Measurements from ENCODE around the gene TPRN.

The TPRN gene

DNA sequence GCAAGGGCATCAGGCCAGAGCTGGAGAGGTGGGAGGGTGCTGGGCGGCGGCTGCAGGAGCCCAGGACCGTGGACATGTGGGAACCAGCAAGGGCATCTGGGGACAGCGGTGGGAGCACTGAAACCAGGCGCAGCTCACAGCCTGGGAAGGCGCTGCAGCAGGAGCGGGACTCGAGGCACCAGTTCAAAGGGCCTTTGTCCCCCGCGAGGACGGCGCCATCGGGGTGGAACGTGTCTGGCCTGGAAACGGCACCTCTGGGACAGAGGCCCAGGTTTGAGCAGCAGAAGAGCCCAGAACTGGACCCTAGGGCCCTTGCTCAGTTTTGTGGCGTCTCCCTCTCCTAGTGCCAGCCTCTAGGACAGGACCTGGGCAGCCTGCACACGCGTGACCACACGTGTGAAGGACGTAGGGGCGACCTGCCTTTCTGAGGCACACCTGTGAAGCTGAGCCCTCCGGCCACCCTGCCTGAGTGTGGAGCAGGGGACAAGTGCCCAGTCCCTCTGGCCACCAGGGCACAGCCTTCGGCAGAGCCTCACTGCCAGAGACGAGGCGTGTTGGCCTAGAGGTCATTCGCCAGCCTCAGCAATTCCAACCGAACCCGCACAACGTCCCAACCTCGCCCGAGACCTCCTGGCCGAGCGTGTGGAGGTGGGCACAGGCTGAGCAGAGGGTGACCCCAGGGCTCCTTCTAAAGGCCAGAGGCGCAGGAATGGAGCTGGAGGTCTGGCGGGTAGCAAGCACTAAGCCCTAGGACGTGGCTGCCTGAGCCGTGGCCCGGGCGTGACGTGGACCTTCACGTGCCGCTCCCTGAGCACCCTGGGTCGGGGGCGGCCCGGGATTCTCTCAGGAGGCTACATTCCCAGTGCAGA, 26.5 kb downstream of the TPRN start:
- H3K4me3 ChIP-seq (ENCODE audit: low read depth, low read length), result no peak overlapping the region
- TF ChIP-seq CTCF (IDR thresholded peaks at IDR 0.05; ENCODE audit: low read depth, low read length), result no peak

- TF ChIP-seq CTCF (IDR thresholded peaks at IDR 0.05; ENCODE audit: low read depth, low read length), result no peak
- no peak overlapping the region for H3K4me3 ChIP-seq (ENCODE audit: low read depth, low read length)
These were observed 27.4 kb downstream of the TPRN start for GRCh38 chr9:137172901-137173795.

DNA sequence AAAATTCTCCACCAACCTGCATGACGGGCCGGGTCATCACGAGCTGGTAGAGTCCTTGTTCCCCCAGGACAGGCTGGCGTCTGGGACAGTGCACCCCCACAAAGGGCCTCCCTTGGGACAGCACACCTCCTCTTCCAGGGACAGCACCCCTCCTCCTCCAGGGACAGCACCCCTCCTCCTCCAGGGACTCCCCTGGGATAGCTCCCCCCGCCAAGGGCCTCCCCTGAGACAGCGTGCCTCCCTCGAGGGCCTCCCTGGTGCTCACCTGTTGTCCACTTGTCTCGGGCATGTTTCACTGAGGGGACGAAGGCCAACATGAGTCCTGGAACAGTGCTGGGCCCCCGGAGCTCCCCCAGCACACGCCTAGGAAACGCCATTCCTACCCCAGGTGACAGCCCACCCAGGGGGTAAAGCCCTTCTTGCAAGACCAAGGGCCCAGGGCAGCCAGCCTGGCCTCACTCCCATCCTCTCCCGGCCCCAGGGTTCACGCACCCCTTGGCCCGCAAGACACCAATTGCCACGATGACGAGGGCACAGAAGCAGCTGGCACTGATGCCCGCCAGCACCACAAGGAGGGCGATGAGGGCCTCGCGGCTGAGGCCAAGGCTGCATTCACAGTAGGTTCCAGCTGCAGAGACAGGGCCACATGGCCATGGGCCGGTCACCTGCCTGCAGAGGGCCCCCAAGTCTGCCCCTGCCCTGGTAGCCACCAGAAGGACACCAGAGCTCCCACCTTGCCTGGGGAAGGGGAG, 29.2 kb downstream of the TPRN start:
- no peak for TF ChIP-seq CTCF (IDR thresholded peaks at IDR 0.05; ENCODE audit: low read depth, low read length)
- H3K4me3 ChIP-seq (ENCODE audit: low read depth, low read length), result no peak overlapping the region

- no peak for TF ChIP-seq CTCF (IDR thresholded peaks at IDR 0.05; ENCODE audit: low read depth, low read length)
- H3K4me3 ChIP-seq (ENCODE audit: low read depth, low read length), result no peak overlapping the region
These were observed 29.9 kb downstream of the TPRN start for GRCh38 chr9:137170486-137171148.

- TF ChIP-seq CTCF (IDR thresholded peaks at IDR 0.05; ENCODE audit: low read depth, low read length), result no peak
- H3K4me3 ChIP-seq (ENCODE audit: low read depth, low read length), result no peak within 1 kb of the TSS
These were observed 30.6 kb downstream of the TPRN start, which contains the start of gene LRRC26 for GRCh38 chr9:137169896-137170358. Gene LRRC26 (minus strand): TSS chr9:137170051. CDS start chr9:137169943, 108 bp downstream.

All from WI38 (cell line).